Measurements from ENCODE around the gene GALNT10.

DNA sequence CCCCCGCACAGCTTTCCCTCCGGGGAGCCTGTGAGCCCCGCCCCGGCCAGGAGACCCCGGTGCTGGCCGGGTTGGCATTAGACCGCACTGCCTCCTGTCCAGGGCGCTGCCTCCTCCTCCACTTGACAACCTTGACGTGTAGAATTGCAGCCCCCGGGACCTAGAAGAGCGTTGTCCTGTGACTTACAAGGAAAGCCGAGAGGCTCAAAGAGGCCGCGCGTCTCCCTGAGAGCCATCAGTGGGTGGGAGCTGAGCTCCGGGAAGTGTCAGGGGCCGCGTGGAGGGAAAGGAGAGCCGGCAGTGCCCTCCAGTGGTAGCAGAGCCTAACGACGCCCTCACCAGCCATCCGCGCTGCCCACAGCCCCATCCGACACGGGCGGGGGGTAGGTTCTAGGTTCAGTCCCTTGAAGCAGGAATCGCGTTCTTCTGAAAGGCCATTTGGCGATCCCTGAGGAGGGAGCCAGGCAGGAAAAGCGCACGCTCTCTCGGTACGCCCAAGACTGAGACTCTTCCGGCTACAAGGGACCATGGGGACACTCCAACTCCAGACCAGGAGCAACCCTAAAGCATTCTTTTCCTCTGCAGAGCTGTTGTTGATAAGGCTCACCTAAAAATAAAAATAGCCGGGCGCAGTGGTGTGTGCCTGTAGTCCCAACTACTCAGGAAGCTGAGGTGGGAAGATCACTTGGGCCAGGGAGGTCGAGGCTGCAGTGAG, 214.7 kb downstream of the GALNT10 start:
- TF ChIP-seq, protein P1, sequence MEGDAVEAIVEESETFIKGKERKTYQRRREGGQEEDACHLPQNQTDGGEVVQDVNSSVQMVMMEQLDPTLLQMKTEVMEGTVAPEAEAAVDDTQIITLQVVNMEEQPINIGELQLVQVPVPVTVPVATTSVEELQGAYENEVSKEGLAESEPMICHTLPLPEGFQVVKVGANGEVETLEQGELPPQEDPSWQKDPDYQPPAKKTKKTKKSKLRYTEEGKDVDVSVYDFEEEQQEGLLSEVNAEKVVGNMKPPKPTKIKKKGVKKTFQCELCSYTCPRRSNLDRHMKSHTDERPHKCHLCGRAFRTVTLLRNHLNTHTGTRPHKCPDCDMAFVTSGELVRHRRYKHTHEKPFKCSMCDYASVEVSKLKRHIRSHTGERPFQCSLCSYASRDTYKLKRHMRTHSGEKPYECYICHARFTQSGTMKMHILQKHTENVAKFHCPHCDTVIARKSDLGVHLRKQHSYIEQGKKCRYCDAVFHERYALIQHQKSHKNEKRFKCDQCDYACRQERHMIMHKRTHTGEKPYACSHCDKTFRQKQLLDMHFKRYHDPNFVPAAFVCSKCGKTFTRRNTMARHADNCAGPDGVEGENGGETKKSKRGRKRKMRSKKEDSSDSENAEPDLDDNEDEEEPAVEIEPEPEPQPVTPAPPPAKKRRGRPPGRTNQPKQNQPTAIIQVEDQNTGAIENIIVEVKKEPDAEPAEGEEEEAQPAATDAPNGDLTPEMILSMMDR (IDR thresholded peaks at IDR 0.05) = peak; percentile 81 to 95 (median 88)
- TF ChIP-seq EP300 (IDR thresholded peaks at IDR 0.05) = no peak
- TF ChIP-seq POLR2A (IDR thresholded peaks at IDR 0.05; ENCODE audit: low read depth) = no peak

All from esophagus muscularis mucosa (tissue), 4 donors.